ENCODE results near the gene PSMB3. TPM values are rescaled to one million over a fixed set of nuclear protein-coding genes. Genes with fewer than 3 reads are reported as not detected.
A peak's percentile ranks its signal among the peaks of the same experiment; 100 is the strongest.

PSMB3 gene
- total RNA-seq, 2 donors from 2014 or later = 108 to 124 TPM

DNA sequence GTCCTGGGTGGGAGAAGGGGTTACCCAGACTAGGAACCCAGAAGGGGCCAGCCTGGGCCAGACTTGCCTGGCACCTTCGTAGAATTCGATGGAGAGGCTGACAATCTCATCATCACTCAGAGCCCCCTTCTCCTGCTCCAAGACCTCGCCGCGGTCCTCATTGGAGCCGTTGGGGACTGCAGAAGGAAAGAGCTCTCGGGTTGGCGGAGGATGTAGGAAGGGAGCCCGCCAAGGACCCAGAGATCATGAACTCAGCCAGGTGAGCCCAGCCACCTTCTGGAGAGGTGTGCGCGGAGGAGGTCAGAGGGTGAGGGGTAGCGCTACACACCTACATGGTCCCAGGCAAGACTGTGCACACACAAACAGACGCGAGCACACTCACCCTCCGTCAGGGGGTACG is 13.9 kb upstream of the PSMB3 start:
- peaks cover 39% of the 10 kb centered on the region for H3K36me3 ChIP-seq
- DNase-seq (ENCODE audit: low spot score) = no peak

DNA sequence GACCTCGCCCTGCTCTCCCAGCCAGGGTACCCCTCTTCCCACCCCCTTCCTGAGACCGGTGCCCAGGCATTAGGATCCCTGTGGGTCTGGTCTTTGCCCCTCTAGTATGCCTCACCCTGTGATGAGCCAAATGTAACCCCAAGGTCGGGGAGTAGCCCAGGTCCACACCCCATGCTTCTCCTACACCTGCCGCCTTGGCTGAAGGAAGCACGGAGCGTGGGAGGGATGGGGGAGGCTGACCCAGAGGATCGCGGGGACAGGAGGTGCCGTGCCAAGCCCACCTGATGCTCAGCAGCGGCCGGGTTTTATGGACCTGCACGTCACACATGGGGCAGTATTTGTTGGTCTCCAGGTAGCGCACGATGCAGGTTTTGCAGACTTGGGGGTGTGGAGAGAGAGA is 13.2 kb upstream of the PSMB3 start:
- DNase-seq (ENCODE audit: low spot score) (no peak), ATAC-seq (ENCODE audit: insufficient number of reproducible peaks, low FRiP score, low read depth) (no peak)
- no peak overlapping the region for H3K4me3 ChIP-seq
- peaks cover 7 to 39% of the 10 kb centered on the region in 2 donors for H3K4me1 ChIP-seq (ENCODE audit: control insufficient read depth in 1 of 2, low read depth in 2 of 2)
- no peaks in the 10 kb centered on the region for H3K27me3 ChIP-seq (replicated peaks; ENCODE audit: insufficient read depth)
- TF ChIP-seq, protein P1, sequence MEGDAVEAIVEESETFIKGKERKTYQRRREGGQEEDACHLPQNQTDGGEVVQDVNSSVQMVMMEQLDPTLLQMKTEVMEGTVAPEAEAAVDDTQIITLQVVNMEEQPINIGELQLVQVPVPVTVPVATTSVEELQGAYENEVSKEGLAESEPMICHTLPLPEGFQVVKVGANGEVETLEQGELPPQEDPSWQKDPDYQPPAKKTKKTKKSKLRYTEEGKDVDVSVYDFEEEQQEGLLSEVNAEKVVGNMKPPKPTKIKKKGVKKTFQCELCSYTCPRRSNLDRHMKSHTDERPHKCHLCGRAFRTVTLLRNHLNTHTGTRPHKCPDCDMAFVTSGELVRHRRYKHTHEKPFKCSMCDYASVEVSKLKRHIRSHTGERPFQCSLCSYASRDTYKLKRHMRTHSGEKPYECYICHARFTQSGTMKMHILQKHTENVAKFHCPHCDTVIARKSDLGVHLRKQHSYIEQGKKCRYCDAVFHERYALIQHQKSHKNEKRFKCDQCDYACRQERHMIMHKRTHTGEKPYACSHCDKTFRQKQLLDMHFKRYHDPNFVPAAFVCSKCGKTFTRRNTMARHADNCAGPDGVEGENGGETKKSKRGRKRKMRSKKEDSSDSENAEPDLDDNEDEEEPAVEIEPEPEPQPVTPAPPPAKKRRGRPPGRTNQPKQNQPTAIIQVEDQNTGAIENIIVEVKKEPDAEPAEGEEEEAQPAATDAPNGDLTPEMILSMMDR (IDR thresholded peaks at IDR 0.05) = no peak
- H3K27ac ChIP-seq = no peak overlapping the region
- no peaks in the 10 kb centered on the region for H3K9me3 ChIP-seq
- peaks cover 39% of the 10 kb centered on the region for H3K36me3 ChIP-seq

More for the DNA sequence above, 13.9 kb upstream of the PSMB3 start:
- TF ChIP-seq, protein P1 (IDR thresholded peaks at IDR 0.05) = no peak
- no peaks in the 10 kb centered on the region for H3K9me3 ChIP-seq
- H3K4me3 ChIP-seq = no peak overlapping the region
- no peak overlapping the region for H3K27ac ChIP-seq
- ATAC-seq (ENCODE audit: insufficient number of reproducible peaks, low FRiP score, low read depth) = no peak
- H3K4me1 ChIP-seq (ENCODE audit: control insufficient read depth in 1 of 2, low read depth in 2 of 2) = peaks cover 7 to 38% of the 10 kb centered on the region in 2 donors
- no peaks in the 10 kb centered on the region for H3K27me3 ChIP-seq (replicated peaks; ENCODE audit: insufficient read depth)

DNA sequence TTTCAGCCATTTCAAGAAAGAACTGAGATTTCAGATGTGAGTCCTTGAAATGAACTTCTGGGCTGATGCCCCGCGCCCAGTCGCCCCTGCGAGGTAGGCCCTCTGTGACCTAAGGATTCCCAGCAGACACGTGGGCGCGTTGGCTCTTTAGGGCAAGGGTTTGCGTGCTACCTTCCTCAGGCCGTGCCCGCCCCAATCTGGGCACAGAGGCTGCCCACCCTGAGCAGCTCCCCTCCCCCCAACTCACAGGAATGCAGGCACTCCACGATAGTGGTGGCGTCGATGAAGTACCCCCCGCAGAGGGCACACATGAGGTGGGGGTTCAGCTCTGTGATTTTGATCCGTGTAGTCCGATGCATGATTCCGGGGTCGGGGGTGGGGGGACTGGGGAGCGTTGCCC is 12.5 kb upstream of the PSMB3 start:
- H3K9me3 ChIP-seq = no peaks in the 10 kb centered on the region
- ATAC-seq (ENCODE audit: insufficient number of reproducible peaks, low FRiP score, low read depth) (no peak), DNase-seq (ENCODE audit: low spot score) (no peak)
- no peaks in the 10 kb centered on the region for H3K27me3 ChIP-seq (replicated peaks; ENCODE audit: insufficient read depth)
- H3K36me3 ChIP-seq = peaks cover 39% of the 10 kb centered on the region
- peaks cover 7 to 38% of the 10 kb centered on the region in 2 donors for H3K4me1 ChIP-seq (ENCODE audit: control insufficient read depth in 1 of 2, low read depth in 2 of 2)
- no peak overlapping the region for H3K27ac ChIP-seq
- TF ChIP-seq, protein P1 (IDR thresholded peaks at IDR 0.05) = no peak
- no peak overlapping the region for H3K4me3 ChIP-seq

DNA sequence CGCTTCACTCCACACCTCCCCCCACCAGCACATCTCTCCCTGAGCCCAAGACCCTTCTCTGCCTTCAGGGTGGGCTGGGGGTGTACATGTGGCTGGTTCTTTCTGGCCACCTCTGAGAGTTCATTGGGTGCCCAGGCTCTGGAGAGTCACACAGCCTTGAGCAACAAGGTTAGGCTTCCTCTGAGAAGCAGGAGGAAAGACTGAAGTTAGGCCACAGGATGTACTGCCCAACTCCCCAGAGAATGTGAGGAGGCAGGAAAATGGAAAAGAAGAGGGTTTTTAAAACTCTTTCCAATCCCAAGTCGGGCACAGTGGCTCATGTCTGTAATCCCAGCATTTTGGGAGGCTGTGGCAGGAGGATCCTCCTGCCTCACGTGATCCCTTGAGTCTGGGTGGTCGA is 11.7 kb upstream of the PSMB3 start:
- peaks cover 37% of the 10 kb centered on the region for H3K36me3 ChIP-seq
- no peak overlapping the region for H3K27ac ChIP-seq
- H3K9me3 ChIP-seq = no peaks in the 10 kb centered on the region
- H3K4me3 ChIP-seq = no peak overlapping the region
- peaks cover 3 to 32% of the 10 kb centered on the region in 2 donors for H3K4me1 ChIP-seq (ENCODE audit: control insufficient read depth in 1 of 2, low read depth in 2 of 2)
- no peaks in the 10 kb centered on the region for H3K27me3 ChIP-seq (replicated peaks; ENCODE audit: insufficient read depth)
- TF ChIP-seq, protein P1 (IDR thresholded peaks at IDR 0.05) = no peak
- DNase-seq (ENCODE audit: low spot score) = no peak
- ATAC-seq (ENCODE audit: insufficient number of reproducible peaks, low FRiP score, low read depth) = no peak

DNA sequence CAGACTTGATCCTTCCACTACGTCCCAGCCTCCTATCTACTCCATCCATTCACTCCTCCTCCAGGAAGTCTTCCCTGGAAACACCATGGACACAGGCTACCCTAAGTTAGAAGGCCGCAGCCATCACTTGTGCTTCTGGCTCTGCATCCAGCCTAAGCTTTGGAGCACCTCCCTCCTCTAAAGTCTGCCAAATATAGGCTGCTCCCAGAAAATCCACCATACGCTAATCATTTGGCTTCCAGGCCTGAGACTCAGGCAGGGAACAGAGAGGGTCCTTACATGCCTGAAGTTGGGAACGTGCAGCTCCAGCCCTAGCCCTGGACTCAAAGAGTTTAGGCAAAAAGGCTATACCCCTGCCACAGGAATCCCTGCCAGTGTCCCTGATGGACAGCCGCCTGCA is 11.1 kb upstream of the PSMB3 start:
- DNase-seq (ENCODE audit: low spot score) (no peak), ATAC-seq (ENCODE audit: insufficient number of reproducible peaks, low FRiP score, low read depth) (no peak)
- Histone ChIP-seq H3K36me3 (peaks cover 33% of the 10 kb centered on the region), H3K4me1 (ENCODE audit: control insufficient read depth in 1 of 2, low read depth in 2 of 2) (peaks cover 5 to 39% of the 10 kb centered on the region in 2 donors), H3K4me3 (no peak overlapping the region), H3K9me3 (no peaks in the 10 kb centered on the region), H3K27me3 (replicated peaks; ENCODE audit: insufficient read depth) (no peaks in the 10 kb centered on the region), H3K27ac (peak overlapping the region; percentile 21 to 73)
- TF ChIP-seq, protein P1 (IDR thresholded peaks at IDR 0.05) = no peak
